ENCODE results near the gene CCDC92.

CCDC92 gene

DNA sequence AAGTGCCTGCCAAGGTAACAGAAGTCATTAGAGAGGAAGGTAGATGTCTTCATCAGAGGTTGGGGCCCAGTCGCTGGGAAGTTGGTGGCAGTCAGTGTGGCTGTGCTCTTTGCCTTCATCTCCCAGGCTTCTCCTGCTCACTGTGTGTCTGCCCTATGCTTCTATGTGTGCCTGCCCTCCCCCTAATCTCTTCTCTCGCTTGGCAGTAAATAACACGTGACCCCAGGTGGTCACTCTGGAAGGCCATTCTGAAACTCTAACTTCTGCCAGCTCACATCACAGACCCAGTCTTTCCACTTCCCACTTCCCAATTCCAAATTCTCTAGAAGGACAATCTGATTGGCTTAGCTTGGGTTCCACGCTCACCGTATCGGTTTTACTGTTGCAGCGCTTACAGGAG, 9.6 kb upstream of the CCDC92 start:
- peaks cover 10% of the 10 kb centered on the region for H3K4me1 ChIP-seq (ENCODE audit: control insufficient read depth, low read length)
- H3K79me2 ChIP-seq (ENCODE audit: control insufficient read depth, low read length), result peaks cover 68% of the 10 kb centered on the region
- TF ChIP-seq, protein P1, sequence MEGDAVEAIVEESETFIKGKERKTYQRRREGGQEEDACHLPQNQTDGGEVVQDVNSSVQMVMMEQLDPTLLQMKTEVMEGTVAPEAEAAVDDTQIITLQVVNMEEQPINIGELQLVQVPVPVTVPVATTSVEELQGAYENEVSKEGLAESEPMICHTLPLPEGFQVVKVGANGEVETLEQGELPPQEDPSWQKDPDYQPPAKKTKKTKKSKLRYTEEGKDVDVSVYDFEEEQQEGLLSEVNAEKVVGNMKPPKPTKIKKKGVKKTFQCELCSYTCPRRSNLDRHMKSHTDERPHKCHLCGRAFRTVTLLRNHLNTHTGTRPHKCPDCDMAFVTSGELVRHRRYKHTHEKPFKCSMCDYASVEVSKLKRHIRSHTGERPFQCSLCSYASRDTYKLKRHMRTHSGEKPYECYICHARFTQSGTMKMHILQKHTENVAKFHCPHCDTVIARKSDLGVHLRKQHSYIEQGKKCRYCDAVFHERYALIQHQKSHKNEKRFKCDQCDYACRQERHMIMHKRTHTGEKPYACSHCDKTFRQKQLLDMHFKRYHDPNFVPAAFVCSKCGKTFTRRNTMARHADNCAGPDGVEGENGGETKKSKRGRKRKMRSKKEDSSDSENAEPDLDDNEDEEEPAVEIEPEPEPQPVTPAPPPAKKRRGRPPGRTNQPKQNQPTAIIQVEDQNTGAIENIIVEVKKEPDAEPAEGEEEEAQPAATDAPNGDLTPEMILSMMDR (IDR thresholded peaks at IDR 0.05; ENCODE audit: low read depth, low read length, poor library complexity, severe bottlenecking), result no peak
- TF ChIP-seq EZH2phosphoT487 (IDR thresholded peaks at IDR 0.05; ENCODE audit: borderline replicate concordance, low read length), result no peak
- no peak overlapping the region for H3K4me2 ChIP-seq (ENCODE audit: low read length)
- H3K27ac ChIP-seq (ENCODE audit: low read depth, low read length), result no peak overlapping the region
- H3K36me3 ChIP-seq (ENCODE audit: control insufficient read depth, low read length), result peaks cover 44% of the 10 kb centered on the region
- H3F3A ChIP-seq (ENCODE audit: control insufficient read depth, insufficient read depth), result 0 out of 2 replicates have a peak, but pooled peaks cover 2% of the 10 kb centered on the region
- H3K9me2 ChIP-seq (replicated peaks; ENCODE audit: control insufficient read depth, low read length), result no peaks in the 10 kb centered on the region
- no peaks in the 10 kb centered on the region for H3K27me3 ChIP-seq (ENCODE audit: control insufficient read depth, low read length)
- H3K9me3 ChIP-seq (ENCODE audit: control insufficient read depth, insufficient read depth, low read length), result no peaks in the 10 kb centered on the region
- no peak overlapping the region for H3K4me3 ChIP-seq (ENCODE audit: low read length)
- H4K20me1 ChIP-seq (ENCODE audit: control insufficient read depth, insufficient read depth, low read depth, low read length), result no peaks in the 10 kb centered on the region

DNA sequence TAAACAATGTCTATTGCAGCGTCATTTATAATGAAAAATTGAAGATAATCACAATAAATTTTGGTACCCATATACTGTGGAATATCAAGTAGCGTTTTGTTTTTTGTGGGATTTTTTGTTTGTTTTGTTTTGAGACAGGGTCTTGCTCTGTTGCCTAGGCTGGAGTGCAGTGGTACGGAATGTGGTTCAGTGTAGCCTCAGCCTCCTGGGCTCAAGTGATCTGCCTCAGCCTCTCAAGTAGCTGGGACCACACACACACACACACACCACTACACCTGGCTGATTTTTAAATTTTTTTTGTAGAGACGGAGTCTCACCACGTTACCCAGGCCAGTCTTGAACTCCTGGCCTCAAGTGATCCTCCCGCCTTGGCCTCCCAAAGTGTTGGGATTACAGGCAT, 6.9 kb upstream of the CCDC92 start:
- Histone ChIP-seq H3K27me3 (ENCODE audit: control insufficient read depth, low read length) (no peaks in the 10 kb centered on the region), H3K4me2 (ENCODE audit: low read length) (no peak overlapping the region), H4K20me1 (ENCODE audit: control insufficient read depth, insufficient read depth, low read depth, low read length) (no peaks in the 10 kb centered on the region), H3K79me2 (ENCODE audit: control insufficient read depth, low read length) (peaks cover 59% of the 10 kb centered on the region), H3K4me3 (ENCODE audit: low read length) (no peak overlapping the region), H3K9me3 (ENCODE audit: control insufficient read depth, insufficient read depth, low read length) (no peaks in the 10 kb centered on the region), H3K27ac (ENCODE audit: low read depth, low read length) (no peak overlapping the region), H3K9me2 (replicated peaks; ENCODE audit: control insufficient read depth, low read length) (no peaks in the 10 kb centered on the region), H3F3A (ENCODE audit: control insufficient read depth, insufficient read depth) (0 out of 2 replicates have a peak, but pooled peaks cover 2% of the 10 kb centered on the region), H3K4me1 (ENCODE audit: control insufficient read depth, low read length) (peaks cover 6% of the 10 kb centered on the region), H3K36me3 (ENCODE audit: control insufficient read depth, low read length) (peaks cover 55% of the 10 kb centered on the region)
- no peak for TF ChIP-seq EZH2phosphoT487 (IDR thresholded peaks at IDR 0.05; ENCODE audit: borderline replicate concordance, low read length)
- TF ChIP-seq, protein P1 (IDR thresholded peaks at IDR 0.05; ENCODE audit: low read depth, low read length, poor library complexity, severe bottlenecking), result no peak

DNA sequence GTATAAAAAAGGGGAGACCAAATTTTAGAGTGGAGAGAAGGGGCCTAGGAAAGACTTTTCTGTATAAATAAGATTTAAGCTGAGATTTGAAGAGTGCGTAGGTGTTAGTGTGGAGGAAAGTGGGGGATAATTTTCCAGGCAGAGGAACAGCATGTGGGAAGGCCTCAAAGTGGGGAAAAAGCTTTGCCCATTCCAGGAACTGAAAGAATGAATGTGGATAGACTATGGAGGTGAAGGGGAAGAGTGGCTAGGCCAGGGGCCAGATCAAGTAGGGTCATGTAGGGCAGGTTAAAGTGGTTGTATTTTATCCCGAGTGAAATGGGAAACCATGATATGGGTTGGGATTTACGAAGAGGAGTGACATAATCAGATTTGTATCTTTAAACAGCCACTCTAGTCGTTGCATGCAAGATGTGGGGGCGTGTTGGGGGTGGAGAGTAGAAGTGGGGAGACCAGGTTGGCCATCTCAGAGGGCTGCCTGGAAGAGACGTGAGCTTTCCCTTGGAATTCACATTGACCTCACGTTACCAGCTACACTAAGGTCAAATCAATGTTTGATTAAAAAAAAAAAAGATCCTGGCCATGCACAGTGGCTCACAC, 3.7 kb upstream of the CCDC92 start:
- TF ChIP-seq, protein P1 (IDR thresholded peaks at IDR 0.05; ENCODE audit: low read depth, low read length, poor library complexity, severe bottlenecking), result no peak
- no peak for TF ChIP-seq EZH2phosphoT487 (IDR thresholded peaks at IDR 0.05; ENCODE audit: borderline replicate concordance, low read length)
- H3K4me2 ChIP-seq (ENCODE audit: low read length), result no peak overlapping the region
- H4K20me1 ChIP-seq (ENCODE audit: control insufficient read depth, insufficient read depth, low read depth, low read length), result no peaks in the 10 kb centered on the region; the same call in 1 of the 2 replicates
- H3K27me3 ChIP-seq (ENCODE audit: control insufficient read depth, low read length), result no peaks in the 10 kb centered on the region
- no peak overlapping the region for H3K27ac ChIP-seq (ENCODE audit: low read depth, low read length)
- H3K36me3 ChIP-seq (ENCODE audit: control insufficient read depth, low read length), result peaks cover 53% of the 10 kb centered on the region
- peaks cover 18% of the 10 kb centered on the region for H3K4me1 ChIP-seq (ENCODE audit: control insufficient read depth, low read length)
- no peak overlapping the region for H3K4me3 ChIP-seq (ENCODE audit: low read length)
- H3F3A ChIP-seq (ENCODE audit: control insufficient read depth, insufficient read depth), result 0 out of 2 replicates have a peak, but pooled peaks cover 2% of the 10 kb centered on the region
- no peaks in the 10 kb centered on the region for H3K9me3 ChIP-seq (ENCODE audit: control insufficient read depth, insufficient read depth, low read length)
- no peaks in the 10 kb centered on the region for H3K9me2 ChIP-seq (replicated peaks; ENCODE audit: control insufficient read depth, low read length)
- H3K79me2 ChIP-seq (ENCODE audit: control insufficient read depth, low read length), result peaks cover 48% of the 10 kb centered on the region
